GM19099 (cell line): ENCODE results near the gene EME1.

Source experiments
- POLR2A ChIP-seq: IDR thresholded peaks from 3 replicates; pipeline ENCODE4 v1.6.1; 2011; ENCODE audit warnings: low read depth; ENCODE audit not compliant: insufficient read length; ENCODE audit errors: extremely low read depth

The EME1 gene

DNA sequence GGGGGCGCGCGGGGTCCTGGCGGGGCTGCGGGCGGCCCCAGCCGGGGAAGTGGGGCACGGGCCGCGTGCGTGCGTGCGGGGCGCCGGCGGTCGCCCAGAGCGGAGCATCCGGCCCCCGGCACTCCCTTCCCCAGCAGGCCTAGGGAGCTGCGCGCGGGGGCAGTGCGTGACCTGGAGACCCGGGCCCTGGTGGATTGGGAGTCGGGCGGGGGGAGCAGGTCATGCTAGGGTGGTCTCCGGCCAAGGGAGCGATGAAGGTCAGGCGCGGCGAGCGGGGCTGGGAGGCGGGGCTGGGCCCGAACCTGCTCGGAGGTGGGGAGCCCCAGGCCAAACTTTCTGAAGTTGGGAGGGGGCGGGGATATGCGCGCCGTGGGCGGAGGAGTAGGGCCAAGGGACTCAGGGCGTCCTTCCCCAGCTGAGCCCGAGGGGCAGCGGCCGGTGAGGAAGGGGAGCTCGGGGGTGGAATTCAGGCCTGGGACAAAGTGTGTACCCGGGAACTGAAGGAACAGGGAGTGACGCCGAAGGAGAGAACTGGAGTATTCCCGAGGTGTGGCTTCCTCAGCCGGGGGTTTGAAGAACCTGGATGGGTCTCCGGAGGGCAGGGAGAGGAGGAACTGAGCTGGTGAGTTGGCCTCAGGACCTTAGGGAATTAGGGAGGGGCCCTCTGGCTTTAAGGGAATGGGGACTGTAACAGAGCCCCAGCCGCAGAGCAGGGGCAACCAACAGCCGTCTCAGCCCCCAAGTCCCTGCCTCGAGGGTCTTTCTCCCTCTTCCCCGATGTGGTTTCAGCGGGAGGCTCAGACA lies 26.5 kb upstream of the EME1 start:
- TF ChIP-seq POLR2A, result no peak

DNA sequence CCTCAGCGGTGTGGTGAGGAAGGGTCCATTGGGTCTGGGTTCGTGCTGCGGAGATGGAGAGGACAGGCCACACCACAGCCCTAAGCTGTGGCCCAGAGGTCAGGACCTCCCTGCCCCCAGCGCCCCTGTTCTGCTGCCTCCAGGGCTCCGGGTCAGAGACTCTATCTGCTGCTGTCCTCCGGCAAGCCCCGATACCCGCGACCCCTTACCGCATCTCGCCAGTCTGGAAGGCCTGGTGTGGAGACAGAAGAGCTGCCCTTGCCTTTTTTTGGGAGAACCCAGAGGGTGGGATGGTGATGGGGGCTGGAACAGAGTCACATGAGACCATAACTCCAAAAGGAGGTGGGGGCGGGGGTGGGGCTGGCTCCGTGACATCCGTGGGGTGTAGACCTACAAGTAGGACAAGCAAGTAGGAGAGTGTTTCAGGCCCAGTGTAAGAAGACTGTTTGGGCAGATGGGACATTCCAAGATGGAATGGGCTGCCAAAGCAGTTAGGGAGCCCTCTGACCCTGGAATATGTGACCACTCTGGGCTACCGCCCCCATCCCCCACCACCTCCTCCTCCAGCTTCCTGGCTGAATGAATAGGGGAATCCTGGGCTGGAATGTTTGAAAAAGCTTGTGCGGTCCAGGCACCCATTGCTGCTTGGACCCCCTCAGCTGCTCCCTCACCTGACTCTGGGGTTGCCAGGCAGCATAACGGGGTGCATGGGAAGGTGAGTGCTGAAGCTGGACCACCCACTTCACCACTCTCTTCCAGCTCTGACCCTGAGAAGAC lies 25.7 kb upstream of the EME1 start:
- TF ChIP-seq POLR2A, result no peak

DNA sequence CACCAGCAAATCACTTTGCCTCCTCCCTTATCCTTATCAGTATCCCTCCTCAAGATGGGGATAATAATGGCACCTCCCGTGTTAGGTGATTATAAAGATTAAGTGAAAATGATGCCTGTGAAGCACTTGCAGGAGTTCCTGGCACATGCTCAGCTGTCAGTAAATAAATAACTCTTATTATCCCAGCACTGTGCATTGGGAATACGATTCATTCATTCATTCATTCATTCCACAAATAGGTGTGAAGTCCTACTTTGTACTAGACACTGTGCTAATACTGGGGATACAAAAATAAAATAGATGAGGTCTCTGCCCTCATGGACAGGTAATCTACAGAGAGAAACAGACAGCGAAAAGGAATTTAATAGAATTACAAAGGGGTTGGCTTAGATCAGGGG lies 25.1 kb upstream of the EME1 start:
- no peak for TF ChIP-seq POLR2A

DNA sequence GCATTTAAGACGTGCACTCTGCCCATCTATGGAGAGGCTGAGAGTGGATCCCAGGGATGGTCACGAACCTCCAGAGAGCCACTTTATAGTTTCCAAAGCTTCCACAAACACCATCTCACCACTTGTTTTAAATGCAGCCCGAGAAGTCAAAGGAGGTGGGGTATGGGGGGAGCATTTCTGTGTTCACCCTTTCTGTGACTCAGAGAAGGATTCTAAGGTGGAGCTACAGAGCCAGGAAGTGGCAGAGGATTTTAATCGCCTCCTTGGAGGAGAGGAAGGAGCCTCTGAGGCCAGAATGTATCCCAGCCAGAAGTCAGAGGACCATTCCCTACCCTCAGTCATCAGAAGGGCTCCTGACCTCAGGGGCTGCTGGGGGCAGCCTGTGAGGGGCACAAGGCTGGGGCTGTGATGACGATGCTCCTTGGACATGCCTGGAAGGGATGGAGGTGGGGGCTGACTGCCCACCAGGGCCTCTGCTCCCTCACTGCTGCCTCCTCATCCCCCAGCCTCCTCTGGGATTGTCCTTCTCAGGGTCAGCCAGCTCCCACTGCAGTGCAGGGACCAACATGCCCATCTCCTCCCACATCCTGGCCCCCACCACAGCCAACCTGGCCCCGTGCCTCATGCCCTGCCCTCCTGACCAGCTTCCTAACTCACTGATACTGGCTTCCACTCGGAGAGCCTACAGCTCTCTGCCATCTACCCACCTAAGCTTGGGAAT lies 24.3 kb upstream of the EME1 start:
- TF ChIP-seq POLR2A, result no peak

DNA sequence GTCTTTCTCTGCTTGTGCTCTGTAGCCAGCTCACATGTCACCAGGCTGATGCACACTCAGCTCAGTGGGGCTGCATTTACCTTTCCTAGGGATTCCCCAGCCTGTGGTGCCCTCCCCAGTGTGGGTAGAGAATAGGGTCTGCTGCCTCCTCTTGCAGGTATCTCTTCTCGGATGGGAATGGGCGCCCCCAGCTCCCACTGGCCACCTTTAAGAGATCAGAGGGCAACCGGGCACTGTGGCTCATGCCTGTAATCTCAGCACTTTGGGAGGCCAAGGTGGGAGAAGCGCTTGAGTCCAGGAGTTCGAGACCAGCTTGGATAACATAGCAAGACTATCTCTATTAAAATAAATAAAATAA lies 23.8 kb upstream of the EME1 start:
- TF ChIP-seq POLR2A, result no peak

DNA sequence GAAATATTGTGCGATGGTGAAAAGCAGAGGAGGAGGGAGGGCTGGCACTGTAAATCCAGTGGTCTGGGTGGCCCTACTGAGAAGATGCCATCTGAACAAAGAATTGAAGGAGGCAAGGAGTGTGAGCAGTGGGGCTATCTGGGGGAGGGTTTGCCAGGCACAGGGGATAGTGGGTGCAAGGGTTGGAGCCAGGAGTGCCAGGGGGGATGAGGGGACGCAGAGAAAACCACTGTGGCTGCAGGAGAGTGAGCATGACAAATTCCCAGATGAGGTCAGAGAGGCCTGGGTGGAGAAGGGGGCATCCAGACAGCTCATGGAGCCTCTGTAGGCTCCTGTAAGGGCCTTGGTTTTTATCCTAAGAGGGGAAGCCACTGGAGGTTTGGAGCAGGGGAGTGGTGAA lies 22.3 kb upstream of the EME1 start:
- no peak for TF ChIP-seq POLR2A

DNA sequence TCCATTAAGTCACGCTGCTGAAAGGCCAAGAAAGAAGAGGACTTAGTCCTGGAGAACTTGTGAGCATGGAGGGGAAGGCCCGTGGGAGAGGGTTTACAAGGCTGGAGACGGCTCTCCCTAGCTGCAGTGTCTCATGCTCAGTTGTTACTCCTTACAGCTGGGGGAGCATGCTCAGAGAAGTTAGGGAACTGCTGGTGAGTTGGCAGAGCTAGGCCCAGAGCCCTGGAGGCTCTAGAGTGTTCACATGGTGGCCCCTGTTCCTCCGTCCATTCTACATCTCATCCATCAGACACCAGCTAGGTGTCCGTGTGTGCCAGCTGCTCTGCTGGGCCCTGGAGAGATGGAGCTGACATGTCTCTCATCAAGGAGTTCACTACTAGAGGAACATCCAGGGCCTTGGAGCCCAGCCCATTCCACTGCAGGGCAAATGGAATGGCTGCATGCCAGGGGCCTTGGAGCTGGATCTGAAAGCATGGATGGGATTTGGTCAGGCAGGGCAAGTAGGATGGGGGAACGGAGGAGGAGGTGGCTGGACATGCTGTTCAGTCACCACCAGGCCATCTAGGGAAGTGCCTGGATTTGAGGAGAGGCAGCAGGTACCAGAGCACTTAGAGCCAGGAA lies 20.8 kb upstream of the EME1 start:
- TF ChIP-seq POLR2A, result no peak

DNA sequence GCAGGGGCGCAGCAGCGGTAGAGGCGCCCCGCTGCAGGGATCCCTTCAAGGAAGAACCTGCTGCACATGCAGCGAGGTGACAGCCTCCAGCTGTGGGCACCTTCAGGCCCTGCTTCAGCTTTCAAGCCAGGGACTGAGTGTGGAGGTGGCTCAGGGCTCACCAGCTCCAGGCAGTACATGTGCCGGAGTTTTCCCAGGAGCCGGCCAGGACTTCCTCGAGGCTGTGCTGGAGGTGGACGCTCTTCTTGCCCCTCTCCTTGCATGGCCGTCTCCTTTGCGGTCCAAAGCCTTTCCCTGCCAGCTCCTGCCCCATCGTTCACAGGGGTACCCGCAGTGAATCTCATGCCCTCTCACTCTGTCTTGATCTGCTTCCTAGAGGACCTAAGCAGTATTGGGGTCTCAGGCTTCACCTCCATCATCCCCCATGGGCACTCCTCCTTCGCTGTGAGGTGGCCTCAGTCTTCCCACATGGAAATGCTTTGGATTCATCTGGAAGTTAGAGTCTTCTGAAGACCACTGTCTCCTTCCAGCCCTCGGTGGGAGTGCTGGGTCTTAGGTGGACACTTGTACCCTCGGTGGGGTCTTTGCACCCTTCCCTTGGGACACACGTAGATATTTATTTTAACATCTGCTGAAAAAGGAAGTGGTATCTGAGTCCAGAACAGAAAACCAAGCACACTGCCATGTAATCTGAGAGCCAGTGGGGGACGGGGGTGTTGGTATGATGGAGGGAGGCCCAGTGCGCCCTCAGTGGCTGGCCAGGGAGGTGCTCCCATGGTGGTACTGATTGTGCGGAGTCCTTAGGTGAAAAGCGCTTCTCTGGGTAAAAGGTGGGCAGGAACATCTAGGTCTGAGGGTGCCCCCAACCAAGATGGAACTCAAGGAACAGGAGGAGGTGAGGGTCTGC lies 20.1 kb upstream of the EME1 start:
- TF ChIP-seq POLR2A, result no peak

DNA sequence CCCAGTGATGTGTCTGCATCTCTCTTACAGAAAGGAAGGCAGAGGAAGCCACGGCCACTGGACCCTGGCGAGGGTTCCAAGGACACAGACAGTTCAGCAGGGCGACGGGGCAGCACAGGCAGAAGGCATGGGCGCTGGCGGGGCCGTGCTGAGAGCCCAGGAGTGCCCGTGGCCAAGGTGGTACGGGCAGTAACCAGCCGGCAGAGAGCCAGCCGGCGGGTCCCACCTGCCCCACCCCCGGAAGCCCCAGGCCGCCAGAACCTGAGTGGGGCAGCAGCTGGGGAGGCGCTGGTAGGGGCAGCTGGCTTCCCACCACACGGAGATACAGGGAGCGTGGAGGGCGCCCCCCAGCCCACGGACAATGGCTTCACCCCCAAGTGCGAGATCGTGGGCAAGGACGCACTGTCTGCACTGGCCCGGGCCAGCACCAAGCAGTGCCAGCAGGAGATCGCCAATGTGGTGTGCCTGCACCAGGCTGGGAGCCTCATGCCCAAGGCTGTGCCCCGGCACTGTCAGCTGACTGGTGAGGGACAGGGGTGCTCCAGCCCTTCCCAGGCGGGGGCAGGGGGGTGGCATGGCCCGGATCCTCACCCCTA lies 19.3 kb upstream of the EME1 start:
- TF ChIP-seq POLR2A, result no peak

DNA sequence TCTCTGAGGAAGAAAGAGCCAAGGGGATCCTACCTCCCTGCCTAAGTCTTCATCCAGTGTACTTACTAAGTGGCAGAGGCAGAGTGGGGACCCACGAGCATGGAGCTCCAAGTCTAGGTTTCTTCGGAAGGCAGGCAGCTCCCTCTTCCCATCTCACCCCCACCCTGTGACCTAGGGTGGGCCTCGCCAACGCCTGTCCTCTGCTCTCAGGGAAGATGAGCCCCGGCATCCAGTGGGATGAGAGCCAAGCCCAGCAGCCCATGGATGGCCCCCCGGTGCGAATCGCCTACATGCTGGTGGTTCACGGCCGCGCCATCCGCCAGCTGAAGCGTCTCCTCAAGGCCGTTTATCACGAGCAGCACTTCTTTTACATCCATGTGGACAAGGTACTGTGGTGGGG lies 18.8 kb upstream of the EME1 start:
- no peak for TF ChIP-seq POLR2A

DNA sequence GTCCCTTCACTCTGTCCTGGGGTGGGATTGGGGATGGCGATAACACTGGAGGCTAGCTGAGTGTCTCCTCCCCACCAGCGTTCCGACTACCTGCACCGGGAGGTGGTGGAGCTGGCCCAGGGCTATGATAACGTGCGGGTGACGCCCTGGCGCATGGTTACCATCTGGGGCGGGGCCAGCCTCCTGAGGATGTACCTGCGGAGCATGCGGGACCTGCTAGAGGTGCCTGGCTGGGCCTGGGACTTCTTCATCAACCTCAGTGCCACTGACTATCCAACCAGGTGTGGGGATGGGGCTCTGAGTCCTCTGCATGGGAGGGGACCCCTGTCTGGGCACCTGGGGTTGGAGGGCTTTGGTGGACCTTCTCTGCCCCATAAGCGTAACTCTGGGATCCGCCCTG lies 18.3 kb upstream of the EME1 start:
- no peak for TF ChIP-seq POLR2A

DNA sequence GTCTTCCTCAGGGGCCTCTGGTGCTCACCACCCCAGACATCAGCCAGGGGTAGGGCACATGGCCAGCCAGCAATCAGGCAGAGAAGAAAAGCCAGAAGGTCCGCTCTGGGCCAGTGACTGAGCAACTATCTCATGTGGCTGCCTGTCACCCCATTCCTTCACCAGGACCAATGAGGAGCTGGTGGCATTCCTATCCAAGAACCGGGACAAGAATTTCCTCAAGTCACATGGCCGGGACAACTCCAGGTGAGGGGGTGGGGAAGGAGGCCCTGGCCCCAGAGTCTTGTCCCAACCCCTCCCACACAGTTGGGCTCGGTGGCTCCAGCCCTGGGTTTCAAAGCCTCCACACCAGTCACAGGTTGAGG lies 17.7 kb upstream of the EME1 start:
- no peak for TF ChIP-seq POLR2A

DNA sequence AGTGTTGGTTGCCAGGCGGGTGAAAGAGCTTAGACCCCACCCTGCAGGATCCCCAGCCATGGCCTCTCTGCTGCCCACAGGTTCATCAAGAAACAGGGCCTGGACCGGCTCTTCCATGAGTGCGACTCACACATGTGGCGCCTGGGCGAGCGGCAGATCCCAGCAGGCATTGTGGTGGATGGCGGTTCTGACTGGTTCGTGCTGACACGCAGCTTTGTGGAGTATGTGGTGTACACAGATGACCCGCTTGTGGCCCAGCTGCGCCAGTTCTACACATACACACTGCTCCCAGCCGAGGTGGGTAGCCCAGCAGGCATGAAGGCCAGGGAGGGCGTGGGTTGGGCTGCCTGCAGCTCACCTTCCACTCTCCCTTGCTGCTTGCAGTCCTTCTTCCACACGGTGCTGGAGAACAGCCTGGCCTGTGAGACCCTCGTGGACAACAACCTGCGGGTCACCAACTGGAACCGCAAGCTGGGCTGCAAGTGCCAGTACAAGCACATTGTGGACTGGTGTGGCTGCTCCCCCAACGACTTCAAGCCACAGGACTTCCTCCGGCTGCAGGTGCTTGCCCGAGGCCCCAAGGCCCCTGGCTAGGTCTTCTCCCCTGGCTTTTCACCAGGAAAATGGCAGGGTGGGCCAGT lies 17.2 kb upstream of the EME1 start:
- TF ChIP-seq POLR2A, result no peak

DNA sequence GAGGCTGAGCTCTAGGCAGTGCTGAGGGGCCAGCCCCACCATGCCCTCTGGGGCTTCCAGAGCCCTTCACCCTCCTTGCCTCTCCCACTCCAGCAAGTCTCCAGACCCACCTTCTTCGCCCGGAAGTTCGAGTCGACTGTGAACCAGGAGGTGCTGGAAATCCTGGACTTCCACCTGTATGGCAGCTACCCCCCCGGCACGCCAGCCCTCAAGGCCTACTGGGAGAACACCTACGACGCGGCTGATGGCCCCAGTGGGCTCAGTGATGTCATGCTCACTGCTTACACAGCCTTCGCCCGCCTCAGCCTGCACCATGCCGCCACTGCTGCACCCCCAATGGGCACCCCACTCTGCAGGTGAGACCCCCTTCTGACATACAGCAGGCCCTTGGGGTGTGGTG lies 16.6 kb upstream of the EME1 start:
- no peak for TF ChIP-seq POLR2A

DNA sequence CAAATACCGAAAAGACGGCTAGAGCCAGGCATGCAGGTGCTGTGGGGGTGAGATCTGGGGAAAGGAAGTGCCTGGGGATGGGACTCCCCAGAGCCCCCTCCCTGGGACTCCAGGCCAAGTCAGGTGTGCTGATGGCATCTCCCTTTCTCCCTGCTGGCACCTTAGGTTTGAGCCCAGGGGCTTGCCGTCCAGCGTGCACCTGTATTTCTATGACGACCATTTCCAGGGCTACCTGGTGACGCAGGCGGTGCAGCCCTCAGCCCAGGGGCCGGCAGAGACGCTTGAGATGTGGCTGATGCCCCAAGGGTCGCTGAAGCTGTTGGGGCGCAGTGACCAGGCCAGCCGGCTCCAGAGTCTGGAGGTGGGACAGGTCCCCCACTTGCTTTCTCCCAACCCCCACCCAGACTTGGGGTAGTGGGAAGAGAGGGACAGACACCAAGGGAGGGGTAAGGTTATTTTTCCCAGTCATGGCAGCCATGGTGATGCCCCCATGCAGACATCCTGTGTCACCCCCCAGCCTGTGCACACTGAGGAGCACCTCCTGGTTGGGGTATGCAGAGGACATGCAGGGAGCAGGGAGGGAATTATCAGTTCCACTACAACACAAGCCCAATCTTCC lies 16.0 kb upstream of the EME1 start:
- no peak for TF ChIP-seq POLR2A
